Endothelial cell of umbilical vein (primary cell): ENCODE measurements around the gene CHRD. TPM values are rescaled to one million over a fixed set of nuclear protein-coding genes. Genes with fewer than 3 reads are reported as not detected.

Source experiments
- BruUV-seq: library from RNA; stranded (reverse); fragments of 400-500 nt; replicated peaks from 2 replicates; lab custom pipeline; 2021; lab: Mats Ljungman, UMichigan
- CTCF ChIA-PET: fragments of 300-600, 350-600 bp; sonication (Branson Sonifier 250); formaldehyde crosslinking; loops from one replicate; lab custom pipeline; 2021; ENCODE audit warnings: antibody characterized with exemption, inconsistent platforms; lab: Charles Lee
- POLR2A ChIA-PET: fragments of 300-600, 350-600 bp; sonication (Branson Sonifier 250); formaldehyde crosslinking; loops from one replicate; lab custom pipeline; 2021; ENCODE audit warnings: antibody characterized with exemption, inconsistent platforms; lab: Charles Lee
- DNase-seq: peaks from one replicate; pipeline ENCODE4 v3.0.0-alpha.2; 2011; ENCODE audit warnings: low read depth, low spot score
- FAIRE-seq: peaks from 2 replicates; lab custom pipeline; 2011; peaks lifted over from hg19 to GRCh38; lab: Jason Lieb, UNC
- H2AFZ ChIP-seq: 2 replicates; pipeline ENCODE4 v1.6.0; 2012; ENCODE audit warnings: low read depth, low read length, control low read depth, inconsistent platforms
- H3K27ac ChIP-seq: 2 replicates; pipeline ENCODE4 v1.5.1; 2011; ENCODE audit warnings: low read depth, mild to moderate bottlenecking, control low read depth, low read length, moderate library complexity; ENCODE audit not compliant: insufficient read depth
- H3K27me3 ChIP-seq, 2 experiments: 2 replicates each; pipeline versions ENCODE4 v1.6.0 to v1.6.1; 2011; ENCODE audit warnings: low read length in 2 of 2, mixed read lengths in 1 of 2; ENCODE audit not compliant: control insufficient read depth in 2 of 2, insufficient read depth in 2 of 2
- H3K36me3 ChIP-seq, 2 experiments: 2 replicates in 1 of 2; 3 replicates in 1 of 2; pipeline ENCODE4 v1.5.1; 2011; ENCODE audit warnings: low read length in 2 of 2, mild to moderate bottlenecking in 1 of 2, moderate library complexity in 1 of 2; ENCODE audit not compliant: control insufficient read depth in 2 of 2, insufficient read depth in 2 of 2; ENCODE audit errors: extremely low read depth in 1 of 2
- H3K4me1 ChIP-seq: 3 replicates; pipeline ENCODE4 v1.5.1; 2011; ENCODE audit warnings: mild to moderate bottlenecking, low read length; ENCODE audit not compliant: control insufficient read depth, insufficient read depth; ENCODE audit errors: extremely low read depth
- H3K4me2 ChIP-seq: 2 replicates; pipeline ENCODE4 v1.6.1; 2011; ENCODE audit warnings: low read length, control low read depth, mixed read lengths; ENCODE audit not compliant: insufficient read depth
- H3K4me3 ChIP-seq, 3 experiments: fragments of 200-600 bp in 1 of 3; sonication (generic), shearing (Covaris generic) in 1 of 3; replicated peaks in 1 of 3; 2 replicates each; pipeline ENCODE4 v1.5.1; 2011 to 2016; ENCODE audit warnings: control low read depth in 3 of 3, low read length in 3 of 3, mild to moderate bottlenecking in 2 of 3, inconsistent platforms in 1 of 3, low read depth in 1 of 3, moderate library complexity in 1 of 3; ENCODE audit not compliant: insufficient read depth in 1 of 3
- H3K79me2 ChIP-seq: 2 replicates; pipeline ENCODE4 v1.6.0; 2012; ENCODE audit warnings: low read length, inconsistent platforms; ENCODE audit not compliant: control insufficient read depth, insufficient read depth
- H3K9ac ChIP-seq: replicated peaks from 2 replicates; pipeline ENCODE3; 2011; ENCODE audit warnings: low read length, control low read depth; ENCODE audit not compliant: insufficient read depth; ENCODE audit errors: extremely low read depth
- H3K9me1 ChIP-seq: replicated peaks from 3 replicates; pipeline ENCODE4 v1.6.0; 2011; ENCODE audit warnings: mild to moderate bottlenecking, low read length; ENCODE audit not compliant: control insufficient read depth, insufficient read depth; ENCODE audit errors: extremely low read depth
- H3K9me3 ChIP-seq: replicated peaks from 2 replicates; pipeline ENCODE4 v1.5.1; 2012; ENCODE audit warnings: low read length, inconsistent platforms; ENCODE audit not compliant: control insufficient read depth, insufficient read depth
- H4K20me1 ChIP-seq: replicated peaks from 2 replicates; pipeline ENCODE3; 2011; ENCODE audit warnings: mild to moderate bottlenecking, low read length; ENCODE audit not compliant: control insufficient read depth, insufficient read depth; ENCODE audit errors: extremely low read depth
- CTCF ChIP-seq, 2 donors: IDR thresholded peaks; 1 replicate in 1 of 2; 2 replicates in 1 of 2; pipeline ENCODE4 v1.5.1; 2011; ENCODE audit warnings: low read length in 2 of 2, mild to moderate bottlenecking in 2 of 2, moderate library complexity in 2 of 2, control low read depth in 1 of 2, inconsistent platforms in 1 of 2, low read depth in 1 of 2; ENCODE audit not compliant: insufficient read depth in 1 of 2; ENCODE audit errors: extremely low read depth in 1 of 2
- EZH2 ChIP-seq: IDR thresholded peaks from 2 replicates; pipeline ENCODE4 v1.6.1; 2012; ENCODE audit warnings: borderline replicate concordance, low read depth, mild to moderate bottlenecking, moderate library complexity, low read length, inconsistent platforms; ENCODE audit not compliant: severe bottlenecking
- FOS ChIP-seq: IDR thresholded peaks from 2 replicates; pipeline ENCODE4 v1.6.1; 2011; ENCODE audit warnings: mild to moderate bottlenecking, low read length, moderate library complexity, borderline replicate concordance; ENCODE audit not compliant: insufficient read depth
- GATA2 ChIP-seq: IDR thresholded peaks from 2 replicates; pipeline ENCODE4 v1.7.0; 2011; ENCODE audit warnings: low read depth, mild to moderate bottlenecking, moderate library complexity, mixed read lengths, low read length; ENCODE audit not compliant: insufficient read length, insufficient read depth
- JUN ChIP-seq: IDR thresholded peaks from 2 replicates; pipeline ENCODE4 v1.6.1; 2011; ENCODE audit warnings: borderline replicate concordance, low read depth; ENCODE audit not compliant: insufficient read length, insufficient read depth
- MAX ChIP-seq: IDR thresholded peaks from 2 replicates; pipeline ENCODE4 v1.6.1; 2011; ENCODE audit not compliant: insufficient read depth, insufficient read length
- MYC ChIP-seq: IDR thresholded peaks from one replicate; pipeline ENCODE4 v1.6.1; 2011; ENCODE audit warnings: mild to moderate bottlenecking, low read depth, low read length
- POLR2A ChIP-seq: IDR thresholded peaks from 2 replicates; pipeline ENCODE4 v1.6.1; 2012; ENCODE audit warnings: low read depth, mild to moderate bottlenecking, control low read depth, low read length
- POLR2AphosphoS5 ChIP-seq: IDR thresholded peaks from 2 replicates; pipeline ENCODE4 v1.6.1; 2012; ENCODE audit warnings: low read depth, mild to moderate bottlenecking, control low read depth, low read length, moderate library complexity; ENCODE audit not compliant: insufficient read depth
- dilution Hi-C: fragments of 300-500 bp; cut with MboI; formaldehyde crosslinking; loops from one replicate; pipeline ENCODE4 v1.15.0; 2019; ENCODE audit warnings: low sequenced_read_pairs; ENCODE audit not compliant: extremely low pct_ligation_motif_present
- intact Hi-C: fragments of 100-400 bp; cut with micrococcal nuclease; formaldehyde crosslinking; loops from one replicate; pipeline ENCODE4 v1.10.0; 2022
- polyA plus RNA-seq, 4 experiments: library from polyadenylated mRNA; depleted of rRNA in 3 of 4; stranded (reverse) in 3 of 4; unstranded in 1 of 4; fragments of >200 nt; gene quantifications; 2 replicates each; pipeline versions ENCODE4 v1.2.1 to v1.2.3, GENCODE V29; 2011 to 2012; ENCODE audit warnings: missing spikeins in 1 of 4
- total RNA-seq: library from RNA; stranded (reverse); gene quantifications from 2 replicates; pipeline ENCODE4 v1.2.3, GENCODE V29; 2021

CHRD gene
- total and polyA plus RNA-seq, 2 donors (not counting 3 experiments of a cell fraction or from before 2014, with no cell fraction given), result 0.40 to 0.54 TPM

- POLR2A ChIA-PET, result no interaction called here
- no peak within 1 kb of the TSS for H3K4me3 ChIP-seq
- TF ChIP-seq MAX, result no peak
- TF ChIP-seq EZH2, result no peak
- TF ChIP-seq MYC, result no peak
- TF ChIP-seq POLR2AphosphoS5, result no peak
- no peak for TF ChIP-seq FOS
- no peak for TF ChIP-seq CTCF (IDR thresholded peaks at IDR 0.05; ENCODE audit: extremely low read depth in 1 of 2, insufficient read depth in 1 of 2, low read depth in 1 of 2, low read length in 2 of 2)
- no peak for TF ChIP-seq JUN
- no peak for TF ChIP-seq POLR2A
- TF ChIP-seq GATA2, result no peak
- H3K9me1 ChIP-seq, result no peaks in the 10 kb centered on the region
- peaks cover 10% of the 10 kb centered on the region for H3K4me1 ChIP-seq
- peaks cover 44 to 53% of the 10 kb centered on the region in 2 experiments for H3K27me3 ChIP-seq
- CTCF ChIA-PET, result interaction anchor here (0.9 to 1.6 kb wide), 3 partner anchors 13 to 89 kb away, joined by 3 read pairs; no protein-coding TSS in a partner anchor
- H3K79me2 ChIP-seq, result no peaks in the 10 kb centered on the region
- no peak within 1 kb of the TSS for H3K27ac ChIP-seq
- no peaks in the 10 kb centered on the region for H3K36me3 ChIP-seq
- no peak within 1 kb of the TSS for H3K4me2 ChIP-seq
- H4K20me1 ChIP-seq, result no peaks in the 10 kb centered on the region
- no peak for DNase-seq
- no peak for FAIRE-seq
- no TSS peak for BruUV-seq
- H3K9me3 ChIP-seq, result no peaks in the 10 kb centered on the region
- no peak within 1 kb of the TSS for H2AFZ ChIP-seq
- intact Hi-C loops (loop anchor here (10.0 kb wide), 1 partner anchor 397 kb away; no protein-coding TSS in a partner anchor), dilution Hi-C loops (no loop called here)
- H3K9ac ChIP-seq, result no peak within 1 kb of the TSS
Measured at GRCh38 chr3:184377882-184378445, 1.9 kb upstream of the CHRD start, which contains the start of gene THPO. Gene THPO, minus strand, starts transcription at chr3:184378207. Its CDS starts 1,948 bp downstream, at chr3:184376259.
